CD4-positive, alpha-beta T cell treated with Interferon alpha-2 for 1 hour (primary cell): Measurements from ENCODE around the gene PPP3R1.
A peak's percentile ranks its signal among the peaks of the same experiment; 100 is the strongest.

Experiments used
- DNase-seq, 2 donors: peaks; one replicate each; pipeline ENCODE4 v3.0.0-alpha.2; 2020 to 2022

PPP3R1 gene

DNA sequence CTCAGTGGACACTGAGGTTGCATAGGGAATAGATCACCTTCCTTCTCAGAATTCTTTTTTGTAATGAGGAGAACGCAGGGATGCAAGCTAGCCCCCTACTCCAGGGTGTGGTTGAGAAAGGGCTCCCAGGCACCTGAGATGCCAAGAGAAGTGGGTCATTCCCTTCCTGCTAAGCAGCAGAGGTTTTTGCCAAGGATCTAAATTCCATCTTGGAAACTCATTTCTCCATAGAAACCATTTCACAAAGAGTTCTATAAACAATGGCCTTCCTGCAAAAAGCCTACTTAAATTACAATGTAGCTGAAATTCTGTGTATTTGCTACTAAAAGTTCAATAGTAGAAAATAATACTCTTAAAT, 3.7 kb upstream of the PPP3R1 start:
- no peak for DNase-seq

DNA sequence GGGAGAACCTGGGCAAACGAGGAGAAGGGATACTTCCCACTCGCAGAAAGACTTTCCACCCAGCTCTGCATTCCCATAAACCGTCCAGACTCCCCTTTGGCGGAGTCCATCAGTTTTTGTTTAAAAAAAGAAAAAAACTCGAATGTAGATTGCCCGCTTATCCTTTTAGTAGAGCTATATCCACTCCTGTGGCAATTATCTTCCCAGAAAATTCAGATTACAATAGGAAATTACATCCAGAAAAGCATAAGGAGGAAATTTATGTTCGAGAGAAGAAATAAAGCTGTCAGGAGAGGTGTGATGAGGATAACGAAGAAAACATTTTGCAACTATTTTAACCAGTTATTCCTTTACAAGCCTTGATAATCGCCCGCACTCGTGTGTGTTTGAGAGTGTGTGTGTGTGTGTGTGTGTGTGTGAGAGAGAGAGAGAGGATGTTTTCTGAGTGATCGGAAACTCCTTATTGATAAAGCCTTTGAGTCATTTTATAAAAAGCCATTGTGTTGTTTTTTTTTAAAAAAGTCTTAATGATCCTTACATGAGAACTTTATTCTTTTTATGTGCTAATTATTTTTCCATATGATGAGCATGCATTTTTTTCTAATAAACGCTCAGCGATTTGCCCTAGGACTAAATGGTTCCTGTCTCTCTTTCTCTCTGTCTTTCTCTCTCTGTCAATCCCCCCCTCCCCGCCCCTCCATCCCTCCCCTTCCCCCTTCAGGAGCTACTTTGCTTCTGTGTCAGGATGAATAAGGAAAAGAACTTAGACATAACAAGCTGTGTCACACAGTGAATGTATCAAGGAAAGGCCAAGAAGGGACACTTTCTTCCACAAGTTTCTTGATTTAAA, 1.1 kb upstream of the PPP3R1 start:
- DNase-seq = peak in 1 of 2 donors; percentile 59

DNA sequence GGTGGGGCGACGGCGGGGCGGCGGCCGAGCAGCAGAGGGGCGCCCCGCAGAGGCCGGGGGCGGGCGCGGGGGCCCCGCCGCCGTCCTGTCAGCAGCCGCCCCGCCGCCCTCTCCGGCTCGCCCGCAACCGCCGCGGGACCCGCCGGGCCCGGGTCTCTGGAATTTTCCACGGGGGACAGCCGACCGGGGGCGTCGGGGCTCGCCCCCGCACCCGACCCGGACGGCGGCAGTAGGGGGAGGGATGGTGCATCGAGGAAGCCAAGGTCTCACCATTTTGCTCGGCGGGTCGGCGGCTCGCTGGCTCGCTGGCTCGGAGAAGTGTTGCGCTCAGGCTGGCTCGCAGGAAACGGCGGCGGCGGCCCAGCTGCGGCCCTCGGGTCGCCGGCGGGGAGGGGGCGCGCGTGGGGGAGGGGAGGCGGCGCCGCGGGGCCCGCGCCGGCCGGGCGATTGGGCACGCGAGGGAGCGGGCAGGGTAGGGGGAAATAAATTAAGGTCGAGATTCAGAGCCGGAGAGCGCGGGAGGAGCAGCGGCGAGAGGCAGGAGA, 405 bp downstream of the PPP3R1 start:
- DNase-seq = peak in 1 of 2 donors; percentile 48

DNA sequence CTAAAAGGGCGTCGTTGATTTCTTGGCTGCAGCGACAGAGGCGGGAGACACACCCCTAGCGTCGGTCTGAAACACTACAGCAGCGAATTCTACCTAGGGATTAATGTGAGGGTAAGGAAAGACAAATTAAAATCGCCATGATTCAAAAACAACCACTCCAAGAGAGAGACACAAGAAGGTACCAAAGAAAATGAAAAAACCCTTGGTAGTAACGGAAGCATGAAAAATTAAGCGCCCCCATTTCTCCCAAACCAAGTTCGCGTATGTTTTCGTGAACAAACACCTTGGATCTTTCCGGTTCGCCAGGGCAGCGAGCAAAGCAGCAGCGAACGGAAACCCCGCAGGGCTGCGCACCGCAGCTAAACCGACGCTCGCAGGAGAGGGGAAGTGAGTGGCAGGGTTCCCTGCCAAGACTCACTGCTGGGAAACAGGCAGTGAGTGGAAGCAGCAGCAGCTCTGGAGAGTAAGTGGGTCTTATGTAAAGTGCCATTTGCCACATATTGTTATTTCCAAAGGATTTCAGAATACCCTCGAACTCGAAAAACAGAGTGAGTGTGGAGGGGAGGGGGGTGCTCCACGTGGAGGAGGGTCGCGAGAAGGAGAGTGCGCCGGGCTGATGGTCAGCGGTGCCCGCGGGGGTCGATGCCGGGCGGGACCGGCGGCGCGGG, 1.0 kb downstream of the PPP3R1 start:
- DNase-seq = peak; percentile 87 to 91

DNA sequence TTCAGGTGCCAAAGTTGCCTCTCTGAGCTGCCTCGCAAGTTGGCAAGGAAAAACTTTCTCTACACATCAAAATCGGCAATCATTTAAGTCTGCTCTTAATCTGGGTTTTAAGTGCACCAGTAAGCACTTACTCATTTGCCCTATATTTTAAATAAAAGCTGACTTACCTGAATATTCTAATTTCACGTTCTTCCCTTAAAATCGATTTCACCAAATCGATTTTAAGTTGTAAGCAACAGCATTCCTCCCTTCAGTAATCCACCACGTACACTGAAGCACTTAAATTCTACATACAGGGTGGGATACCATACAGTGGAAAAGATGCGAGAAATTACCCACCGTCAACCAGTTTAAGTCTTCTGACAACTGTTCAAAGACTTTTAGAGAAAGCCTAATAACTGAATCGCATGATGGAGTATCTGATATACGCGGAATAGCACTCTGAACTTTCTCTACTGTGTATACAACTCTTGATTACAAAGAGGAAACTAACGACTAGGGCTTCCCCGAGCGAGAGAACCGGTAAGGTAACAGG, 1.6 kb downstream of the PPP3R1 start:
- DNase-seq = peak in 1 of 2 donors; percentile 17

DNA sequence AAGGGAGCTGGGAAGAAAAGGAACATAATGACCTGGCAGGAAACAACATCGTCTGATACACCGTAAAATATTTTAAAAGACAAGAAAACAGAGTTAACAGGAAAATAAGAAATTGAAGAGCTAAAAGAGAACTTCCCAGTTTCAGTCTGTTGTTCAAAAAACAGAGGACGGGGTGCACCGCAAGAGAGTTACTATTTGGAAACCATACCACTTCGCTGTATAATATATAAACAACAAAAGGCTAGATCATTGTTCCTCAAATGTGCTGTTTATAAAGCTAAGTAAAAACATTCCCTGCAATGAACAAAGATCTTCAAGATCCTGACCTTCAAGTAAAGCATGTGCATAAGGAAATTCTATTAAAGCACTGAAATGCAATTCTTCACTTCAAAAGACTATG, 2.1 kb downstream of the PPP3R1 start:
- no peak for DNase-seq

DNA sequence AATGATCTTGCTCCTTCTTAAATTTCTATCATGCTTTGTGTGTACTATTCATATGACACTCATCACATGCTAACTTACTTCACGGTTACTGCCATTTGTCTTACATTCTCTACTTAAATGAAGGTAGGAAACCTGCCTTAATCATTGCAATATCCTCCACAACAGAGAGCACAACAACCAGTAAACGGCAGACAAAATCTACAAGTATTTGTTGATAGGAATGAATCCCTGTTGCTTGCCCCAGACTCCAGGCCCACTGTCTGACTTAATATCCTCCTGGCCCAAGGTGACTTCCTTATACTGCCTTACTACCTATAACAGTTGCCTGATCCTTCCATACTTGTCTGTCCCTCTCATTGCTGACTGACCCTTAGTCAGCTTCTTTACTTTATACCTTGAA, 3.5 kb downstream of the PPP3R1 start:
- no peak for DNase-seq

DNA sequence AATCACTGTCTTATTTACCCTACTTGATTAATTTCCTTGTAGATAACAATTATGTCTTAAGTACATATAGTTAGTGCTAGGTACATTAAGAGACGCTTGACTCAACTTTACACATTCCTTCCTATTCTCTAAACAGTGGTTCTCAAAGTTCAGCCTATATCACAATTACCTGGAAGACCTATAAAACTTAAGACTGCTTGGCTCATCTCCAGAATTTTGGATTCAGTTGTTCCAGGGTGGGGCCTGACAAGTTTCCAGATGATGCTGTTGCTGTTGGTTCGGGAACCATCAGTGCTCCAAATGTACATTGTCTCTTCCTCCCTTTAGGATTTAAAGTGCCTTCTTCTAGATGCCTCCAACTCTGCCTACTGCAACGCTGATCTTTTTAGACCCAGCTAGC, 4.0 kb downstream of the PPP3R1 start:
- no peak for DNase-seq

DNA sequence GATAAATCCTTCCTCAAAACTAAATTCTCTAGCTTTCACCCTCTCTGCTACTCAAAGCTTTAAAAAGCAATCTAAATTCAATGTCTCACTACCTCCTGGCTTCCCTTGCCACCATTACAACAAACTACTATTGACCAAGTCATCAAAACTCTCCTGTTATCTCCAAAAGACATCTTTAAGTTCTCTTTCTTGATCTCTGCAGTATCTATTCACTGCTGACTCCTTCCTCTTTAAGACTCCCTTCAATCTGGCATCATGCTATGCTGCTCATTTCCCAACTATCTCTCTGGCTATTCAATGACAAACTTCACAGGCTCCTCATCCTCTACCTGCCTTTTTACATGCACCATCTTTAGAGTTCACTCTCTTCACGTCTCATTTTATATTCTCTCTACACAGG, 5.9 kb downstream of the PPP3R1 start:
- DNase-seq = no peak

DNA sequence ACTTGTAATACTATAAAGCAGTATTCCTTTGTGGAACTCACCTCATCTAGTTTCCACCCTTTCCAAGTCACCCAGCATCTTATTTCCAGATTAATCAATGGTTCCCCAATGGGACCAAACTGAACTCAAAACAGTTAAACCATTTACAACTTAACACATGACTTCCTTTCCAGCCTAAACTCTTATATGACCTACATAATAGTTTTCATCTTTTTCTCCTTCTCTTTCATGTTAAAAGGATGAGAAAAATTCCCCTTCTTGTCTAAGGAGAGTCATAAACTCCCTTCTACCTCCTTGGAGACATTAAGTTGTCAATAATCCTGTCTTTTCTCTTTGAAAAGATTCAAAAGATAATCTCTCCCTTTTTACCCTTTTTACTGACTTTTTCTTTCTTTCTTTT, 6.7 kb downstream of the PPP3R1 start:
- DNase-seq = peak in 1 of 2 donors; percentile 44

DNA sequence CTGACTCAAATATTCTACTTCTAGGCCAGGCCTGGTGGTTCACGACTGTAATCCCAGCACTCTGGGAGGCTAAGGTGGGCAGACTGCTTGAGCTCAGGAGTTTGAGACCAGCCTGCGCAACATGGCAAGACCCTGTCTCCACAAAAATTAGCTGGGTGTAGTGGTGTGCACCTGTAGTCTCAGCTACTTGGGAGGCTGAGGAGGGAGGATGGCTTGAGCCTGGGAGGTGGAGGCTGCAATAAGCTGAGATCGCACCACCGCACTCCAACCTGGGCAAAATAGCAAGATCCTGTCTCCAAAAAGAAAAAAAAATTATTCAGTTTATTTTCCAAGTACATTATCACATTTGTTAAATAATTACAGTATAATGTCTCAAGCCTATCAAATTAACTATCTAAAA, 7.3 kb downstream of the PPP3R1 start:
- DNase-seq = no peak

DNA sequence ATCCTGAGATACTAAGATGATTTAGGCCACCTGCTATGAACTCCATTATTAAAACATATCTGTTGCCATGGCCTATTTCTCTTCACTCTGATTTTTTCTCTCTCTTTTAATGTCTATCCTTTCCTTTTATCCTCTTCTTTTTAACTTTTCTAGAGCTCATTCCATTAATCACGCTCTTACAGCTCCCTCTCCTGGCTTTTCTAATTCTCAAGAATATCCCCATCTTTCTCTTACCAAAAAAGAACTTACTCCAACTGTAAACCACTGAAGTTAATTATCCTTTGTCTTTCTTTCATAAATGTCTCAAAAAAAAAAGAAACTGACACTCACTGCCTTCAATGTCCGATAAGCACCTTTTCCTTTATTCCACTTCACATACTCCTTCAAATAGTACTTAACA, 7.9 kb downstream of the PPP3R1 start:
- DNase-seq = no peak

DNA sequence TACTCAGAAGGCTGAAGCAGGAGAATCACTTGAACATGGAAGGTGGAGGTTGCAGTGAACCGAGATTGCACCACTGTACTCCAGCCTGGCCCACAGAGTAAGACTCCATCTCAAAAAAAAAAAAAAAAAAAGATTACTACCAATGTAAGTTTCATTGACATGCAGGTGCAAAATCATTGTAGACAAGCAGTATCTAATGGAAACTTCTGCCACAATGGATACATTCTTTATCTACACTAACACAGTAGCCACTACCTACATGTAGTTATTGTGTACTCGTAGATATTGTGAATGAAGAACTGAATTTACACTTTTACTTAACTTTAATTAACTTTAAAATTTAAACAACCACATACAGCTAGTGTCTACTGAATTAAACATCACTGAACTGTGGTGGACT, 10.6 kb downstream of the PPP3R1 start:
- DNase-seq = no peak

DNA sequence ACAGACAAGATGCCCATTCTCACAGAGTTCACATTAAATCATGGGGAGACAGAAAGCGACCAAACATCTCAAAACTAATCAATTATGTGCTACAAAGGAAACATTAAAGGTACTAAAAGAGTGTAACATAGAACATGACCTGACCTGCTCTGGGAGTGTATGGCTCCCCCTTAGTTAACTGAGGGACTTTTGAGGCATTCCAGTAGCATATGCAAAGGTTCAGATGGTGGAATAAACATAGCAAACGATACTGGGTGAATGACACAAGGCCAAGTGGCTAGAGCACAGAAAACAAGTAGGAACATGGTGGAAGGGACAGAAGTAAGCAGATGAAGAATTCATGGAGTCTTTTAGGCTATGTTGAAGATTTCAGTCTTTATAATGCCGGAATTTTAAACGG, 11.9 kb downstream of the PPP3R1 start:
- DNase-seq = no peak

DNA sequence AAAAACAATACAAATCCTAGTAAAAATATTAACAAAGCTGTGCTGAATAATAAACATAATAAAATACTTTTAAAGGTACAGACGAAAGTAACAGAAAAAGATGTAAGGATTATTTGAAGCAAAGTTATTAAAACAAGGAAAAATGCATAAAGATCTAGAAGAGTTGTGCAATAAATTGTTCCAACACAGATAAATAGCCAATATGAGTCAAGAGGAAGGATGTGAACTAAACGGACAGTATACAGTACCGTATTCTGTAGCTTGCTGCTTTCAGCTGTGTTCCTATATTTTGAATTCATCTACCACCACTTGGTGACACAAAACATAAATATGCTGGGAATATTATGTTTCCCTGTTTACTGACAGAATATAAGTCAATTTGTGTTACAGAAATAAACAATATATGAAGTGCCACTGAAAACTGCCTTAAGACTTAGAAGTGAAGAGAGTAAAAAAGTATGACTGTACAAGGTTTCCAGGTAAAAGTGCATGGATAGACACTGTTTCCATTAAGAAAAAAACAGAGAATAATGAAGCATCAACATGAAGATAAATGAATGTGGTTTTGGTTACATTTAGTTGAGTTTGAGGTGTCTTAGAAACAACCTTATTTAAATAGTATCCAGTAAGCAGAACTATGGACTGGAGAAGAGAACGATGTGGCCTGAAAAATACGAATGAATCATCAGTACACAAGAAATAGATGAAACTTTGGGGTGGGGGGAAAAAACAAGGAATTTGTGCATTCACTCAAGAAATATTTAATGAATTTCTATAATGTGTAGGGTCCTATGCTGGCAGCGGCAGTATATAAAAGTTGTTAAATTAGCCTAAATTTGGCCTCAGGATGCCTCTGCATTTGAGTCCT, 13.1 kb downstream of the PPP3R1 start:
- no peak for DNase-seq

DNA sequence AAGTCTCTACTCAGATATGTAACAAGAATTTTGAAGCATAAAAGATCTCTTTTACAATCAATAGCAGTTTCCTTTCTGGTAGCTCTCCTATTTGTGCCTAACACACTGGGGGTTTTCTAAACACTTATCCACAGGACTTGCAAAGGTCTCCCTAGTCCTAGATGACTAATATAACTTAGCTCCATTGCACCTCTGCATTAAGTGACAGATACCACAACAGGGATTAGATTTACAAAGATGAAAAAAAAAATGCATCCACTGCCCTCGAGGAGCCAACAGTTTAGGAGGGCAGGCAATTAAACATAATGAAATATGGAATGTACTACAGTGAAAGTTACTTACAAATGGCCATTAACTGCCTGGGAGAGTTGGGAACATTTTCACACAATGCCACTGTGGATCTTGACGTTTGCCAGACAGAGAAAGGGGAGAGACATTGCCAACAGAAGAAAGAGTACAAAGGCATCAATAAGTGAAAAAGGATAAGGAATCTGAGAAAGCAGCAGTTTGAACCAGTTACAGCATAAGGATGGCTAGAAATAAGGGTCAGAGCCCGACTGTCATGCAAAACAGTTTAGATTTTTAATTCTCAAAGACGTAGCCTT, 14.3 kb downstream of the PPP3R1 start:
- no peak for DNase-seq

DNA sequence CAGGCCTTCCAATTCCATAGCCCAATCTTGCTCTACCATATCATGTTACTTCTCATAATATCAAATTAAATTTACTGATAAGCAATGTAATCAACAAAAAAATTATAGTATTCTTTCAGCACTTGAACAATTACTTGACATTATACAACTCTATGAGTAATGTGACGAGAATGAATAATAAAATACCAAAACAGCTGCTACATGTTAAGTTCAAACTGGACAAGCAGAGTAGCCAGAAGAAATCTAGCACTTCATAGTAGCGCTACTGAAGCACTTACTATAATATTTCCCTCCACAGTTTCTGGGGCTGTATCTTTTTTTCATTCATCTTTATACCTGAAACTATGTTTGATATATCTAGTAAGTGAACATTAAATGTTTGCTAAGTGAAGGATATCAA, 14.9 kb downstream of the PPP3R1 start:
- DNase-seq = no peak

DNA sequence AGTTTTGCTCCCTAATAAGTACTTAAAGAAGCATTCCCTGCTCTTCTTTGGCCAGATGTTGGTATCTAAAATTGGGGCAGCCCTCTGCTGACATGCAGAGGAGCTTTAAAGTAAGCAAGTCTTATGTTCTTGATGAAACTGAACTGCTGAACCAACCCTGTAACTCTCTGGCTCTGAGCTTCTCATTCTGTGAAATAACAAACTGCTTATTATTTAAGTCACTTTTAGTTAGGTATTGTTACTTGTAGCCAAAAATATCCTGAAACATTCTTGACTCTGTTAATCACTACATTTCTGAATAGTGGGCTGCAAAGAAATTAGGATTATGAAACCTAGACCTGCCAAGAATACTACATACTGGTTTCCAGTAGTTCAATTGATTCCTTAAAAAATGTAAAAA, 15.5 kb downstream of the PPP3R1 start:
- DNase-seq = no peak

DNA sequence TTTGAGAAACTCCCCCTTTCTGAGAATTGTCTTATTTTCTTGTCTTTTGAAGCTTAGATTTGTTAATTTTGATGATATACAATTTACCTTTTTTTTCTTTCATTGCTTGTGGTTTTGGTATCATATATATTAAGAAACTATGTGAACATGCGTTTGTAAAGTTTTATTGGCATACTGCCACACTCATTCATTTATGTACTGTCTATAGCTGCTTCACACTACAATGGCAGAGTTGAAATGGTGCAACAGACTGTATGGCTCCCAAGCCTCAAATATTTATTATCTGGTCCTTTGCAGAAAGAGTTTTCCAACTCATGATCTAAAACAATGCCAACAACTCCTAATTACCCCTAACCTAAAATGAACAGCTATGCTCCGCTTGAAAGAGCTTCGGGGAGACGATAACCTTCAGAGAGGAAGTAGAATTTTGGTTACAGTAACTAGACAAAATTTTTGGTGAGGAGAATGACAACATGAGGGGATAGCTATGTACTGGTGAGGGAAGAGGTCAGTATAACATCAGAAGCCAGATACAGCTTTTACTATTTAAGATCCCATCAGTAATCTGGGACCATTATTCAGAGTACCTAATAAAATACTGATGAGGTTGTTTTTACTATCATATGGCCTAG, 16.1 kb downstream of the PPP3R1 start:
- DNase-seq = peak in 1 of 2 donors; percentile 24

DNA sequence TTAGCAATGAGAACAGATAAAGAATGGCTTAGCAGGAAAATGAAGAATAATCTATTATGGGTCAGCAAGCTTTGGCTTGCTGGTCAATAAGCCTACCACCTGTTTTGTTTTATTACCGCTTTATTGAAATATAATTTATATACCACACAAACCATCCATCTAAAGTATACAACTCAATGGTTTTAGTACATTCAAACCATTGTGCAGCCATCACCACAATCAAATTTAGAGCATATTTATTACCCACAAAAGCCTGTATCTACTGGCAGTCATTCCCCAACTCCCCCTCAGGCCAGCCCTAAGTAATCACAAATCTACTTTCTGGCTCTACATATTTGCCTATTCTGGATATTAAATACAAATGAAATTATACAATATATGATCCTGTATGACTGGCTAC, 17.2 kb downstream of the PPP3R1 start:
- no peak for DNase-seq

DNA sequence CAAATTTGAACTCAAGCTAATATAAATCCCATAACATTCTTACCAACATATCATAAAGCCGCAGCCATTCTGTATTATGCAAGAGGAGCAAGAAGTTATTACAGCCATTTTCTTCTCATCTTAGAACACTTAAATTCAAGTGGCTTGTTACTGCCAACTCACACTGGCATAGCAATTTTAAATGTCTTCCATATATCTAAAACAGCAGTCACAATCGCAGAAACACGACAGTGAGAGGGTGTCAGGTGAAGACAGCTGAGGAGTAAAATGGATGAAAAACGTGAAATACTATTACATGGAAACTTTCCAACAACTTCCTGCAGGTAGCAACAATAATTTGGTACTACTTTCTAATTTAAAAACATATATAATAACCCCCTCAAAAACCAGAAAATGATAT, 17.9 kb downstream of the PPP3R1 start:
- no peak for DNase-seq

DNA sequence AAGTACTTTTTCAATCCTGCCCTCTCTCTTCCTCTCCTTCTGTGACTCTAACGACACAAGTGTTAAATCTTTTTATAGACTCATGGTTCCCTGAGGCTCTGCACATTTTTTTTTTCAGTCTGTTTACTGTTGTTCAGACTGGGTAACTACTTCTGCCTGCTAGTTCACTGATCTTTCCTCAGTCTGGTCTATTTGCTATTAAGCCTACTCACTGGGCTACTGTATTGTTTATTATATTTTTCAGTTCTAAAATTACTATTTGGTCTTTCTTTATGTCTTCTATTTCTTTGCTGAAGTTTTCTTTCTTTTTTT, 21.3 kb downstream of the PPP3R1 start:
- DNase-seq = no peak
